HepG2 (cell line): ENCODE measurements around the gene AKR1E2. TPM values are rescaled to one million over a fixed set of nuclear protein-coding genes. Genes with fewer than 3 reads are reported as not detected.

Source experiments
- ATAC-seq: fragments of 200-7000 bp; cut with Tn5 transposase; 3 replicates; pipeline ENCODE4 v1.9.1; 2020; ENCODE audit warnings: mild to moderate bottlenecking, moderate library complexity
- BruUV-seq: library from RNA; stranded (reverse); fragments of 400-500 nt; replicated peaks from 2 replicates; lab custom pipeline; 2021; lab: Mats Ljungman, UMichigan
- CTCF ChIA-PET: fragments of 300-600 bp; formaldehyde crosslinking; extraction: SDS; loops from one replicate; lab custom pipeline; 2021; ENCODE audit warnings: low total read pairs, inconsistent platforms, low intra/inter-chr PET ratio; lab: Yijun Ruan, JAX
- POLR2A ChIA-PET: fragments of 350-600 bp; sonication (Branson Sonifier 250); formaldehyde crosslinking; loops from one replicate; lab custom pipeline; 2020; ENCODE audit warnings: antibody characterized with exemption, inconsistent platforms; lab: Yijun Ruan, JAX
- DNase-seq: peaks from one replicate; pipeline ENCODE4 v3.0.0-alpha.2; 2015; ENCODE audit warnings: low spot score
- FAIRE-seq: peaks from 3 replicates; lab custom pipeline; 2011; peaks lifted over from hg19 to GRCh38; lab: Jason Lieb, UNC
- H2AFZ ChIP-seq: one replicate; pipeline ENCODE4 v1.6.1; 2011; ENCODE audit warnings: low read length, inconsistent platforms
- H3K27ac ChIP-seq: fragments of 300-600 bp; 3 replicates; pipeline ENCODE4 v1.8.0; 2011; ENCODE audit warnings: mixed run types, mild to moderate bottlenecking, mixed read lengths, low read length, inconsistent platforms; ENCODE audit not compliant: insufficient read depth; ENCODE audit errors: extremely low read length
- H3K27me3 ChIP-seq, 2 experiments: fragments of 200-600 bp in 1 of 2; 2 replicates in 1 of 2; 3 replicates in 1 of 2; pipeline versions ENCODE4 v1.6.0 to v1.8.0; 2011; ENCODE audit warnings: low read length in 2 of 2, mild to moderate bottlenecking in 2 of 2, moderate library complexity in 2 of 2, inconsistent platforms in 1 of 2; ENCODE audit not compliant: insufficient read depth in 2 of 2, control insufficient read depth in 1 of 2
- H3K36me3 ChIP-seq, 2 experiments: fragments of 200-600 bp in 1 of 2; replicated peaks in 1 of 2; 2 replicates in 1 of 2; 3 replicates in 1 of 2; pipeline versions ENCODE4 v1.5.1 to v1.8.0; 2011; ENCODE audit warnings: low read length in 2 of 2, inconsistent platforms in 1 of 2; ENCODE audit not compliant: insufficient read depth in 2 of 2, control insufficient read depth in 1 of 2
- H3K4me1 ChIP-seq: 2 replicates; pipeline ENCODE4 v1.5.1; 2012; ENCODE audit warnings: low read length, inconsistent platforms; ENCODE audit not compliant: insufficient read depth
- H3K4me2 ChIP-seq: 2 replicates; pipeline ENCODE4 v1.6.0; 2011; ENCODE audit warnings: low read depth, low read length, inconsistent platforms
- H3K4me3 ChIP-seq, 3 experiments: fragments of 200-600 bp in 1 of 3; sonication (generic), shearing (Covaris generic) in 1 of 3; replicated peaks in 1 of 3; 2 replicates each; pipeline ENCODE4 v1.5.1; 2011 to 2016; ENCODE audit warnings: low read length in 3 of 3, inconsistent platforms in 2 of 3, low read depth in 2 of 3, mild to moderate bottlenecking in 2 of 3, control low read depth in 1 of 3, mixed read lengths in 1 of 3; ENCODE audit not compliant: insufficient read depth in 1 of 3
- H3K79me2 ChIP-seq: one replicate; pipeline ENCODE4 v1.6.1; 2011; ENCODE audit warnings: low read length, inconsistent platforms; ENCODE audit not compliant: insufficient read depth
- H3K9ac ChIP-seq: 2 replicates; pipeline ENCODE4 v1.6.0; 2011; ENCODE audit warnings: mild to moderate bottlenecking, low read depth, low read length, inconsistent platforms; ENCODE audit not compliant: insufficient read depth
- H3K9me3 ChIP-seq: 2 replicates; pipeline ENCODE4 v1.5.1; 2012; ENCODE audit warnings: mild to moderate bottlenecking, low read length
- H4K20me1 ChIP-seq: 2 replicates; pipeline ENCODE4 v1.6.0; 2011; ENCODE audit warnings: inconsistent platforms, mild to moderate bottlenecking, low read length, moderate library complexity; ENCODE audit not compliant: insufficient read depth
- FOSL2 ChIP-seq: sonication (generic); formaldehyde crosslinking; IDR thresholded peaks from 2 replicates; pipeline ENCODE4 v1.4.0; 2020; ENCODE audit warnings: missing genetic modification reagents
- HOXA5 ChIP-seq: sonication (generic); formaldehyde crosslinking; IDR thresholded peaks from 2 replicates; pipeline ENCODE4 v1.4.0; 2020; ENCODE audit warnings: missing genetic modification reagents
- MTA1 ChIP-seq: sonication (generic); formaldehyde crosslinking; IDR thresholded peaks from 2 replicates; pipeline ENCODE4 v1.4.0; 2020; ENCODE audit warnings: missing genetic modification reagents, mild to moderate bottlenecking, borderline replicate concordance
- MYC ChIP-seq: sonication (generic); formaldehyde crosslinking; IDR thresholded peaks from 2 replicates; pipeline ENCODE4 v1.9.0; 2021; ENCODE audit warnings: missing genetic modification reagents, borderline replicate concordance
- NFKBIZ ChIP-seq: IDR thresholded peaks from 2 replicates; pipeline ENCODE4 v1.6.1; 2018; ENCODE audit warnings: missing genetic modification reagents, missing compliant biosample characterization
- U2AF1 ChIP-seq: fragments of 200-400 bp; formaldehyde crosslinking; optimal IDR thresholded peaks from 2 replicates; pipeline ENCODE3; 2017; ENCODE audit warnings: mild to moderate bottlenecking, low read depth, low read length
- ZBED4 ChIP-seq: sonication (generic); formaldehyde crosslinking; IDR thresholded peaks from 2 replicates; pipeline ENCODE4 v1.4.0; 2020; ENCODE audit warnings: missing genetic modification reagents, borderline replicate concordance
- ZKSCAN8 ChIP-seq: IDR thresholded peaks from 2 replicates; pipeline ENCODE4 v1.6.1; 2016; ENCODE audit warnings: borderline replicate concordance, missing genetic modification reagents, missing compliant biosample characterization
- ZMYM3 ChIP-seq: sonication (generic); formaldehyde crosslinking; IDR thresholded peaks from 2 replicates; pipeline ENCODE4 v1.5.1; 2020; ENCODE audit warnings: mild to moderate bottlenecking, missing genetic modification reagents
- ZNF275 ChIP-seq: sonication (generic); formaldehyde crosslinking; IDR thresholded peaks from 2 replicates; pipeline ENCODE4 v1.8.0; 2022; ENCODE audit warnings: missing genetic modification reagents, mild to moderate bottlenecking, inconsistent platforms, borderline replicate concordance
- ZSCAN5A ChIP-seq: sonication (generic); formaldehyde crosslinking; IDR thresholded peaks from 2 replicates; pipeline ENCODE4 v1.8.0; 2022; ENCODE audit warnings: mild to moderate bottlenecking, missing genetic modification reagents, borderline replicate concordance
- WGBS: methylation state at CpG from one replicate; pipeline ENCODE4 v1.1.6; 2017; ENCODE audit warnings: low lambda C conversion rate; 5-methylcytosine and 5-hydroxymethylcytosine counted together
- in situ Hi-C: cut with HindIII; loops from 2 replicates; pipeline ENCODE4 v1.10.0; 2017; ENCODE audit warnings: low pct_unique_long_range_greater_than_20kb; ENCODE audit not compliant: extremely low pct_ligation_motif_present
- intact Hi-C: fragments of 100-400 bp; cut with micrococcal nuclease; formaldehyde crosslinking; loops from one replicate; pipeline ENCODE4 v1.10.0; 2022; ENCODE audit not compliant: unreplicated experiment
- polyA plus RNA-seq, 8 experiments: library from polyadenylated mRNA; depleted of rRNA in 3 of 8; stranded (reverse) in 7 of 8; unstranded in 1 of 8; fragments of >200 nt; fragmentation: Illumina TruSeq in 4 of 8; extraction: Trizol in 4 of 8; gene quantifications; 2 replicates each; pipeline versions ENCODE4 v1.2.1 to v1.2.3, GENCODE V29; 2011 to 2016; ENCODE audit warnings: low read depth in 4 of 8, missing spikeins in 1 of 8, mixed read lengths in 1 of 8; ENCODE audit not compliant: insufficient read depth in 1 of 8
- total RNA-seq, 5 experiments: library from RNA; depleted of rRNA; stranded (reverse); fragments of >200 nt; fragmentation: Illumina TruSeq; extraction: Trizol; gene quantifications; 2 replicates each; pipeline ENCODE4 v1.2.3, GENCODE V29; 2016; ENCODE audit warnings: low read depth in 1 of 5

Gene AKR1E2
- total and polyA plus RNA-seq, 2 of the 13 experiments (the other 11 are each of a cell fraction or from before 2014, with no cell fraction given) = not detected

GRCh38 chr10:4849555-4850242 is 23.7 kb downstream of the AKR1E2 start:
- BruUV-seq = no TSS peak
- CTCF ChIA-PET = interaction anchor here (0.7 to 5.5 kb wide), 11 partner anchors 33 to 584 kb away, joined by 3 to 89 read pairs (median 7); partner anchors contain the start of genes AKR1C1 and AKR1C3
- no peaks in the 10 kb centered on the region for H3K79me2 ChIP-seq
- peak overlapping the region; percentile 37 for H2AFZ ChIP-seq
- no peaks in the 10 kb centered on the region for H3K9me3 ChIP-seq
- ATAC-seq = peak; percentile 92
- peak overlapping the region; percentile 14; the same call in 1 of the 2 replicates for H3K9ac ChIP-seq
- in situ Hi-C loops = loop anchor here (5.0 to 25.0 kb wide), 3 partner anchors 133 to 538 kb away; partner anchors contain the start of gene AKR1C3
- H3K4me1 ChIP-seq = peaks cover 23% of the 10 kb centered on the region
- FAIRE-seq = peak; percentile 99
- H3K36me3 ChIP-seq = no peaks in the 10 kb centered on the region
- peak; percentile 87 for DNase-seq
- H4K20me1 ChIP-seq = no peaks in the 10 kb centered on the region
- no peak overlapping the region for H3K4me3 ChIP-seq
- no peaks in the 10 kb centered on the region for H3K27me3 ChIP-seq
- intact Hi-C loops = loop anchor here (1.0 to 5.0 kb wide), 6 partner anchors 118 to 585 kb away; partner anchors contain the start of gene AKR1C3
- WGBS = 9% methylated on average over 10 of the region's 12 CpGs
- peak overlapping the region; percentile 23 for H3K27ac ChIP-seq
- H3K4me2 ChIP-seq = peak overlapping the region; percentile 49
- POLR2A ChIA-PET = interaction anchor here (0.7 to 5.1 kb wide), 5 partner anchors 98 to 154 kb away, joined by 3 to 26 read pairs (median 6); partner anchors contain the start of genes AKR1C1 and AKR1C2
- TF ChIP-seq FOSL2 (peak; percentile 68), ZKSCAN8 (CRISPR knock-in tag) (peak; percentile 72; the same call in 1 of the 2 replicates), U2AF1 (no peak), HOXA5 (CRISPR knock-in tag) (peak; percentile 39; the same call in 1 of the 2 replicates), MYC (CRISPR knock-in tag) (no peak), ZSCAN5A (CRISPR knock-in tag) (peak; percentile 68; the same call in 1 of the 2 replicates), NFKBIZ (CRISPR knock-in tag) (peak; percentile 46; the same call in 1 of the 2 replicates), MTA1 (CRISPR knock-in tag) (no peak), ZMYM3 (CRISPR knock-in tag) (no peak), ZNF275 (no peak), ZBED4 (no peak)
